SK-N-SH (cell line): ENCODE results near the gene MYBPC3. TPM values are rescaled to one million over a fixed set of nuclear protein-coding genes. Genes with fewer than 3 reads are reported as not detected.

ENCODE experiments used
- CTCF ChIA-PET: fragments of 300-600, 350-600 bp; formaldehyde crosslinking; extraction: SDS; loops from one replicate; lab custom pipeline; 2021; lab: Yijun Ruan, JAX
- POLR2A ChIA-PET: fragments of 350-600 bp; sonication (Branson Sonifier 250); formaldehyde crosslinking; extraction: SDS; loops from one replicate; lab custom pipeline; 2020; ENCODE audit warnings: antibody characterized with exemption, inconsistent platforms; lab: Yijun Ruan, JAX
- DNase-seq: peaks from one replicate; pipeline ENCODE4 v3.0.0; 2012
- H2AFZ ChIP-seq: fragments of 200-600 bp; sonication (generic); 2 replicates; pipeline ENCODE4 v1.8.1; 2016; ENCODE audit warnings: antibody characterized with exemption, mild to moderate bottlenecking, low read depth
- H3F3A ChIP-seq: fragments of 200-600 bp; sonication (generic); replicated peaks from 2 replicates; pipeline ENCODE3; 2016; ENCODE audit warnings: antibody characterized with exemption, mild to moderate bottlenecking; ENCODE audit not compliant: insufficient read depth
- H3K27ac ChIP-seq, 2 experiments: fragments of 200-500 bp in 1 of 2; fragments of 200-600 bp in 1 of 2; sonication (Bioruptor generic) in 1 of 2; sonication (generic), shearing (Covaris generic) in 1 of 2; 2 replicates each; pipeline versions ENCODE4 v1.5.1 to v1.6.1; 2014 to 2016; ENCODE audit warnings: low read depth in 2 of 2, inconsistent platforms in 1 of 2, low read length in 1 of 2, mild to moderate bottlenecking in 1 of 2, mixed read lengths in 1 of 2
- H3K27me3 ChIP-seq: fragments of 200-600 bp; sonication (generic), shearing (Covaris generic); 2 replicates; pipeline ENCODE4 v1.6.1; 2016; ENCODE audit warnings: mixed run types; ENCODE audit not compliant: insufficient read depth
- H3K36me3 ChIP-seq, 2 experiments: fragments of 200-500 bp in 1 of 2; fragments of 200-600 bp in 1 of 2; sonication (Bioruptor generic) in 1 of 2; sonication (generic) in 1 of 2; replicated peaks in 1 of 2; 2 replicates each; pipeline versions ENCODE3 to v1.5.1; 2014 to 2016; ENCODE audit warnings: low read length in 1 of 2, mild to moderate bottlenecking in 1 of 2; ENCODE audit not compliant: insufficient read depth in 2 of 2, control insufficient read depth in 1 of 2
- H3K4me1 ChIP-seq, 2 experiments: fragments of 200-500 bp in 1 of 2; fragments of 200-600 bp in 1 of 2; sonication (Bioruptor generic) in 1 of 2; sonication (generic), shearing (Covaris generic) in 1 of 2; 2 replicates each; pipeline versions ENCODE4 v1.5.1 to v1.6.1; 2014 to 2016; ENCODE audit warnings: low read depth in 1 of 2, low read length in 1 of 2, mixed run types in 1 of 2; ENCODE audit not compliant: insufficient read depth in 2 of 2, control insufficient read depth in 1 of 2
- H3K4me2 ChIP-seq: fragments of 200-600 bp; sonication (generic), shearing (Covaris generic); 2 replicates; pipeline ENCODE4 v1.6.1; 2017; ENCODE audit warnings: mixed run types
- H3K4me3 ChIP-seq, 2 experiments: fragments of 200-500 bp in 1 of 2; fragments of 200-600 bp in 1 of 2; sonication (Bioruptor generic) in 1 of 2; sonication (generic), shearing (Covaris generic) in 1 of 2; 2 replicates each; pipeline versions ENCODE4 v1.5.1 to v1.8.1; 2014 to 2016; ENCODE audit warnings: low read depth in 2 of 2, inconsistent platforms in 1 of 2, low read length in 1 of 2, mild to moderate bottlenecking in 1 of 2, mixed read lengths in 1 of 2, moderate library complexity in 1 of 2
- H3K79me2 ChIP-seq: fragments of 200-600 bp; sonication (generic); 2 replicates; pipeline ENCODE4 v1.8.1; 2017; ENCODE audit warnings: mild to moderate bottlenecking; ENCODE audit not compliant: insufficient read depth
- H3K9ac ChIP-seq: fragments of 200-600 bp; sonication (generic); 2 replicates; pipeline ENCODE4 v1.6.1; 2017; ENCODE audit warnings: mixed run types
- H3K9me2 ChIP-seq: fragments of 200-600 bp; sonication (generic); 2 replicates; pipeline ENCODE4 v1.6.1; 2017; ENCODE audit warnings: mixed run types
- H3K9me3 ChIP-seq: fragments of 200-600 bp; sonication (generic); 2 replicates; pipeline ENCODE4 v1.6.1; 2017; ENCODE audit warnings: mixed run types, mild to moderate bottlenecking, moderate library complexity
- H4K20me1 ChIP-seq: fragments of 200-600 bp; sonication (generic); 2 replicates; pipeline ENCODE4 v1.6.1; 2017; ENCODE audit warnings: mild to moderate bottlenecking, mixed run types; ENCODE audit not compliant: insufficient read depth
- CHD2 ChIP-seq: fragments of 150-350 bp; IDR thresholded peaks from 2 replicates; pipeline ENCODE4 v1.6.1; 2018; ENCODE audit warnings: low read length; ENCODE audit not compliant: partially characterized antibody
- EP300 ChIP-seq, 2 experiments: IDR thresholded peaks; 2 replicates each; pipeline versions ENCODE4 v1.4.0 to v1.6.1; 2012; ENCODE audit warnings: borderline replicate concordance in 1 of 2, low read depth in 1 of 2, low read length in 1 of 2
- FOSL2 ChIP-seq: IDR thresholded peaks from 2 replicates; pipeline ENCODE4 v1.4.0; 2012; ENCODE audit warnings: low read depth, mild to moderate bottlenecking, moderate library complexity, borderline replicate concordance
- FOXM1 ChIP-seq: IDR thresholded peaks from 2 replicates; pipeline ENCODE4 v1.4.0; 2012; ENCODE audit warnings: low read depth, mild to moderate bottlenecking
- GABPA ChIP-seq: IDR thresholded peaks from 2 replicates; pipeline ENCODE4 v1.4.0; 2012; ENCODE audit warnings: low read depth, mild to moderate bottlenecking
- JUND ChIP-seq: IDR thresholded peaks from 2 replicates; pipeline ENCODE4 v1.4.0; 2012
- NRF1 ChIP-seq: IDR thresholded peaks from 2 replicates; pipeline ENCODE4 v1.6.1; 2012; ENCODE audit warnings: low read depth, mild to moderate bottlenecking, low read length
- RAD21 ChIP-seq: IDR thresholded peaks from 2 replicates; pipeline ENCODE4 v1.6.1; 2012; ENCODE audit warnings: mild to moderate bottlenecking, low read length
- RFX5 ChIP-seq: IDR thresholded peaks from 2 replicates; pipeline ENCODE4 v1.6.1; 2012; ENCODE audit warnings: mild to moderate bottlenecking, improper control_type of control experiment, low read length
- RXRA ChIP-seq: IDR thresholded peaks from 2 replicates; pipeline ENCODE4 v1.4.0; 2012; ENCODE audit warnings: low read depth, mild to moderate bottlenecking, borderline replicate concordance
- SMC3 ChIP-seq: IDR thresholded peaks from 2 replicates; pipeline ENCODE4 v1.6.1; 2012; ENCODE audit warnings: low read depth, low read length, improper control_type of control experiment
- TEAD4 ChIP-seq: IDR thresholded peaks from 2 replicates; pipeline ENCODE4 v1.4.0; 2012; ENCODE audit warnings: mild to moderate bottlenecking, borderline replicate concordance; ENCODE audit not compliant: insufficient read depth
- YY1 ChIP-seq: IDR thresholded peaks from 2 replicates; pipeline ENCODE4 v1.4.0; 2012; ENCODE audit warnings: low read depth, mild to moderate bottlenecking
- WGBS: methylation state at CpG from one replicate; pipeline ENCODE4 v1.1.6; 2017; ENCODE audit warnings: low lambda C conversion rate; 5-methylcytosine and 5-hydroxymethylcytosine counted together
- polyA plus RNA-seq, 3 experiments: library from polyadenylated mRNA; depleted of rRNA; stranded (reverse); fragments of >200 nt; gene quantifications; 2 replicates each; pipeline ENCODE4 v1.2.3, GENCODE V29; 2012
- TF ChIP-seq, protein P1 (sequence below): fragments of 200-600 bp; sonication (generic); IDR thresholded peaks from 2 replicates; pipeline ENCODE4 v1.6.1; 2017; ENCODE audit warnings: antibody characterized with exemption, mild to moderate bottlenecking, moderate library complexity
- TF ChIP-seq, protein P2 (sequence below): IDR thresholded peaks from 2 replicates; pipeline ENCODE4 v1.4.0; 2012; ENCODE audit warnings: low read depth
- TF ChIP-seq, protein P3 (sequence below): IDR thresholded peaks from 2 replicates; pipeline ENCODE4 v1.4.0; 2012; ENCODE audit warnings: low read depth, borderline replicate concordance
- TF ChIP-seq, protein P4 (sequence below): fragments of 150-350 bp; IDR thresholded peaks from 2 replicates; pipeline ENCODE4 v1.6.1; 2017; ENCODE audit warnings: antibody characterized with exemption, low read length, low read depth, borderline replicate concordance
- TF ChIP-seq, protein P5 (sequence below): IDR thresholded peaks from 2 replicates; pipeline ENCODE4 v1.4.0; 2012; ENCODE audit warnings: low read depth, borderline replicate concordance

MYBPC3 gene
- polyA plus RNA-seq, 1 of the 3 experiments (the other 2 are of a cell fraction), result not detected

DNA sequence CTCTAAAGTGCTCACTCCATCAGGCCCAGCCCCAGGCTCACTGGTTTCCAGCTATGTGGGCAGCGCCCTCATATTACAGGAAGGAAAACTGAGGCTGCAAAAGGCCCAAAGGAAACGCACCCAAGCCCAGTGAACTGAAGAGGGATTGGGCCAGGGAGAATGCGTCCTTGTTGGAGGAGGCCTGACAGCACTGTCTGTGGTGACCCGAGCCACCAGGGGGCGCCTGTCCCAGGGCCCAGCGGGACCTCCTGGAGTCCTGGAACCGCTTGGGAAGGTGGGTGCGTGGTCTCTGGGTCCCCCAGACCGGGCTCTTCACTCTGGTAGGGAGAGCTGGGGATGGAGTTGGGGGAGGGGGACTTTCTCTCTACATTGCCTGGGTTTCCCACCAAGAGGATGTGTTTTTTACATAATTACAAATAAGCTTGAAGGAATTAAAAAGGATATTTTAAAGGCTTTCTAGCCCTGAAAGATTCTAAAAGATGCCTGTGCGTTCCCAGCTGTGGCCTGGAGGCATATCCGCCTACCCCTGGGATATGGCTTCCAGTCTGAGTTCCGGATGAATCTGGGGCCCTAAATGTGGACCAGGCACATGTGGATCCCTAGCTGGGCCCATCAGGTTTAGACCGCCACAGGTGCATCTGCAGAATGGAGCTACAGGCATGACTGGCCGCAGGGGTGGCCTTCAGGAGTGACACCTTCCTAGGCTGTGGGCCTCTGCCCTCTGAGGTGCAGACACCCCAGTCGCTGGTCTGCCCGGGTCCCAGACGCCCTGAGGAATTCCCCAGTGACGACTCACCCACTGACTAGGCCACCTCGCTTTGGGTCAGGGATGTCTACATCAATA, 21.6 kb upstream of the MYBPC3 start:
- peaks cover 0 to 4% of the 10 kb centered on the region in 2 experiments; a peak in 1 of 4 replicates for H3K4me1 ChIP-seq
- H3K9me3 ChIP-seq, result no peaks in the 10 kb centered on the region
- ChIA-PET CTCF (interaction anchor here (0.6 to 7.4 kb wide), 35 partner anchors 10 to 485 kb away, joined by 3 to 239 read pairs (median 4); partner anchors contain the start of genes ACP2, MYBPC3, RAPSN and SLC39A13), POLR2A (interaction anchor here (0.8 kb wide), 1 partner anchor 38 kb away, joined by 3 read pairs; no protein-coding TSS in a partner anchor)
- TF ChIP-seq FOXM1, result no peak
- TF ChIP-seq RAD21, result peak; percentile 77
- no peak for TF ChIP-seq GABPA
- TF ChIP-seq, protein P1, sequence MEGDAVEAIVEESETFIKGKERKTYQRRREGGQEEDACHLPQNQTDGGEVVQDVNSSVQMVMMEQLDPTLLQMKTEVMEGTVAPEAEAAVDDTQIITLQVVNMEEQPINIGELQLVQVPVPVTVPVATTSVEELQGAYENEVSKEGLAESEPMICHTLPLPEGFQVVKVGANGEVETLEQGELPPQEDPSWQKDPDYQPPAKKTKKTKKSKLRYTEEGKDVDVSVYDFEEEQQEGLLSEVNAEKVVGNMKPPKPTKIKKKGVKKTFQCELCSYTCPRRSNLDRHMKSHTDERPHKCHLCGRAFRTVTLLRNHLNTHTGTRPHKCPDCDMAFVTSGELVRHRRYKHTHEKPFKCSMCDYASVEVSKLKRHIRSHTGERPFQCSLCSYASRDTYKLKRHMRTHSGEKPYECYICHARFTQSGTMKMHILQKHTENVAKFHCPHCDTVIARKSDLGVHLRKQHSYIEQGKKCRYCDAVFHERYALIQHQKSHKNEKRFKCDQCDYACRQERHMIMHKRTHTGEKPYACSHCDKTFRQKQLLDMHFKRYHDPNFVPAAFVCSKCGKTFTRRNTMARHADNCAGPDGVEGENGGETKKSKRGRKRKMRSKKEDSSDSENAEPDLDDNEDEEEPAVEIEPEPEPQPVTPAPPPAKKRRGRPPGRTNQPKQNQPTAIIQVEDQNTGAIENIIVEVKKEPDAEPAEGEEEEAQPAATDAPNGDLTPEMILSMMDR, result peak; percentile 96
- peak; percentile 95 for TF ChIP-seq SMC3
- no peak; the same call in 1 of the 2 replicates for TF ChIP-seq JUND
- TF ChIP-seq NRF1, result no peak
- TF ChIP-seq RXRA, result no peak
- TF ChIP-seq, protein P2, sequence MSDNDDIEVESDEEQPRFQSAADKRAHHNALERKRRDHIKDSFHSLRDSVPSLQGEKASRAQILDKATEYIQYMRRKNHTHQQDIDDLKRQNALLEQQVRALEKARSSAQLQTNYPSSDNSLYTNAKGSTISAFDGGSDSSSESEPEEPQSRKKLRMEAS, result no peak
- TF ChIP-seq FOSL2, result peak; percentile 45; the same call in 1 of the 2 replicates
- H2AFZ ChIP-seq, result 0 out of 2 replicates have a peak overlapping the region, but pooled peaks have one; percentile 37
- 38% methylated on average over 14 of the region's 19 CpGs for WGBS
- no peak overlapping the region for H3K9ac ChIP-seq
- no peaks in the 10 kb centered on the region for H3K27me3 ChIP-seq
- no peak overlapping the region for H3K4me2 ChIP-seq
- no peaks in the 10 kb centered on the region for H3K9me2 ChIP-seq
- H3K4me3 ChIP-seq, result no peak overlapping the region
- no peaks in the 10 kb centered on the region for H3K36me3 ChIP-seq
- H4K20me1 ChIP-seq, result no peaks in the 10 kb centered on the region
- no peaks in the 10 kb centered on the region for H3K79me2 ChIP-seq
- no peak overlapping the region for H3K27ac ChIP-seq
- no peaks in the 10 kb centered on the region for H3F3A ChIP-seq
- peak; percentile 92 for DNase-seq

DNA sequence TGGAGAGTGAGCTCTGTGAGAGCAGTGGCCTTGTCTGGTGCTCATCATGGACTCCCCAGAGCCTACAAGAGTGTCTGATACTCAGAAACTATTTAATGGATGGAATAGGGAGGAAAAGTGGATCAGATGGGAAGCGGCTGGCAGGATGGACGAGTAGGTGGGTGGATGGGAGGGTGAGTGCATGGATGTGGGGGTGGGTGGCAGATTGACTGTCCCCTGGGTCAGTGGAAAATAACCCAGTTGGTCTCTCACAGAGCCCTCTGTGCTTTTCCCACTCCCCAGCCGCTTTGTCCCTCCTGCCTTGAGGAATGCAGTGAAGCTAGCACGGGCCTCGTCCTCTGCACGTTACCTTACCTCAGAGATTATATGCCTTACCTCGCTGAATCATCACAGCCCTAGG, 19.9 kb upstream of the MYBPC3 start:
- Histone ChIP-seq H3K9ac (no peak overlapping the region), H3F3A (no peaks in the 10 kb centered on the region), H3K27ac (no peak overlapping the region), H3K79me2 (no peaks in the 10 kb centered on the region), H3K4me2 (no peak overlapping the region), H3K9me2 (no peaks in the 10 kb centered on the region), H3K4me1 (peaks cover 0 to 4% of the 10 kb centered on the region in 2 experiments; a peak in 1 of 4 replicates), H3K27me3 (no peaks in the 10 kb centered on the region), H3K9me3 (no peaks in the 10 kb centered on the region), H3K4me3 (no peak overlapping the region), H4K20me1 (no peaks in the 10 kb centered on the region), H2AFZ (no peak overlapping the region), H3K36me3 (no peaks in the 10 kb centered on the region)
- 83% methylated on average over 7 of the region's 7 CpGs for WGBS
- POLR2A ChIA-PET, result interaction anchor here (1.0 kb wide), 1 partner anchor 124 kb away, joined by 4 read pairs; the partner anchor contains the start of gene ACP2
- no peak for DNase-seq
- CTCF ChIA-PET, result interaction anchor here (1.0 to 7.4 kb wide), 10 partner anchors 12 to 219 kb away, joined by 3 to 239 read pairs (median 9); partner anchors contain the start of genes MYBPC3 and SLC39A13
- TF ChIP-seq RFX5, result no peak
- no peak for TF ChIP-seq CHD2
- TF ChIP-seq YY1, result no peak
- TF ChIP-seq, protein P3, sequence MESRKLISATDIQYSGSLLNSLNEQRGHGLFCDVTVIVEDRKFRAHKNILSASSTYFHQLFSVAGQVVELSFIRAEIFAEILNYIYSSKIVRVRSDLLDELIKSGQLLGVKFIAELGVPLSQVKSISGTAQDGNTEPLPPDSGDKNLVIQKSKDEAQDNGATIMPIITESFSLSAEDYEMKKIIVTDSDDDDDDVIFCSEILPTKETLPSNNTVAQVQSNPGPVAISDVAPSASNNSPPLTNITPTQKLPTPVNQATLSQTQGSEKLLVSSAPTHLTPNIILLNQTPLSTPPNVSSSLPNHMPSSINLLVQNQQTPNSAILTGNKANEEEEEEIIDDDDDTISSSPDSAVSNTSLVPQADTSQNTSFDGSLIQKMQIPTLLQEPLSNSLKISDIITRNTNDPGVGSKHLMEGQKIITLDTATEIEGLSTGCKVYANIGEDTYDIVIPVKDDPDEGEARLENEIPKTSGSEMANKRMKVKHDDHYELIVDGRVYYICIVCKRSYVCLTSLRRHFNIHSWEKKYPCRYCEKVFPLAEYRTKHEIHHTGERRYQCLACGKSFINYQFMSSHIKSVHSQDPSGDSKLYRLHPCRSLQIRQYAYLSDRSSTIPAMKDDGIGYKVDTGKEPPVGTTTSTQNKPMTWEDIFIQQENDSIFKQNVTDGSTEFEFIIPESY, result no peak
- TF ChIP-seq FOSL2, result no peak
- no peak for TF ChIP-seq NRF1
- TF ChIP-seq FOXM1, result no peak
- no peak for TF ChIP-seq TEAD4
- TF ChIP-seq, protein P4, sequence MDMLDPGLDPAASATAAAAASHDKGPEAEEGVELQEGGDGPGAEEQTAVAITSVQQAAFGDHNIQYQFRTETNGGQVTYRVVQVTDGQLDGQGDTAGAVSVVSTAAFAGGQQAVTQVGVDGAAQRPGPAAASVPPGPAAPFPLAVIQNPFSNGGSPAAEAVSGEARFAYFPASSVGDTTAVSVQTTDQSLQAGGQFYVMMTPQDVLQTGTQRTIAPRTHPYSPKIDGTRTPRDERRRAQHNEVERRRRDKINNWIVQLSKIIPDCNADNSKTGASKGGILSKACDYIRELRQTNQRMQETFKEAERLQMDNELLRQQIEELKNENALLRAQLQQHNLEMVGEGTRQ, result no peak
- TF ChIP-seq JUND, result no peak
- TF ChIP-seq RAD21, result no peak
- TF ChIP-seq EP300 (IDR thresholded peaks at IDR 0.05; ENCODE audit: borderline replicate concordance in 1 of 2, low read depth in 1 of 2, low read length in 1 of 2), result no peak
- TF ChIP-seq, protein P5, sequence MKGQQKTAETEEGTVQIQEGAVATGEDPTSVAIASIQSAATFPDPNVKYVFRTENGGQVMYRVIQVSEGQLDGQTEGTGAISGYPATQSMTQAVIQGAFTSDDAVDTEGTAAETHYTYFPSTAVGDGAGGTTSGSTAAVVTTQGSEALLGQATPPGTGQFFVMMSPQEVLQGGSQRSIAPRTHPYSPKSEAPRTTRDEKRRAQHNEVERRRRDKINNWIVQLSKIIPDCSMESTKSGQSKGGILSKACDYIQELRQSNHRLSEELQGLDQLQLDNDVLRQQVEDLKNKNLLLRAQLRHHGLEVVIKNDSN, result no peak
